IMR-90 (cell line): ENCODE results near the gene FNIP1. TPM values are rescaled to one million over a fixed set of nuclear protein-coding genes. Genes with fewer than 3 reads are reported as not detected.

ENCODE experiments used
- ATAC-seq: fragments of 200-7000 bp; cut with Tn5 transposase; 2 replicates; pipeline ENCODE4 v1.9.1; 2020; ENCODE audit warnings: low read depth, mild to moderate bottlenecking, moderate library complexity
- BruUV-seq: library from RNA; stranded (reverse); fragments of 400-500 nt; replicated peaks from 2 replicates; lab custom pipeline; 2021; lab: Mats Ljungman, UMichigan
- CTCF ChIA-PET: fragments of 300-600 bp; formaldehyde crosslinking; extraction: SDS; loops from one replicate; lab custom pipeline; 2021; ENCODE audit warnings: antibody characterized with exemption; lab: Yijun Ruan, JAX
- POLR2A ChIA-PET: fragments of 300-600 bp; sonication (Branson Sonifier 250); formaldehyde crosslinking; loops from one replicate; lab custom pipeline; 2022; ENCODE audit warnings: antibody characterized with exemption; ENCODE audit not compliant: unreplicated experiment; lab: Charles Lee
- DNase-seq: peaks from one replicate; pipeline ENCODE4 v3.0.0; 2013
- H2AFZ ChIP-seq: replicated peaks from 2 replicates; pipeline ENCODE3; 2013; ENCODE audit warnings: low read length, mild to moderate bottlenecking; ENCODE audit not compliant: poor library complexity
- H2AK5ac ChIP-seq: 2 replicates; pipeline ENCODE4 v1.6.1; 2013; ENCODE audit warnings: low read depth, low read length, inconsistent platforms
- H2AK9ac ChIP-seq: replicated peaks from 2 replicates; pipeline ENCODE3; 2013; ENCODE audit warnings: mild to moderate bottlenecking, low read depth, low read length, moderate library complexity; ENCODE audit not compliant: poor library complexity
- H2BK120ac ChIP-seq: 2 replicates; pipeline ENCODE4 v1.6.1; 2013; ENCODE audit warnings: low read depth, low read length, inconsistent platforms
- H2BK15ac ChIP-seq: 3 replicates; pipeline ENCODE4 v1.6.1; 2013; ENCODE audit warnings: low read depth, low read length, inconsistent platforms
- H2BK20ac ChIP-seq: 2 replicates; pipeline ENCODE4 v1.6.1; 2013; ENCODE audit warnings: low read depth, mild to moderate bottlenecking, inconsistent platforms, low read length, moderate library complexity
- H2BK5ac ChIP-seq: 2 replicates; pipeline ENCODE4 v1.6.1; 2013; ENCODE audit warnings: mild to moderate bottlenecking, low read depth, low read length, inconsistent platforms; ENCODE audit not compliant: poor library complexity, severe bottlenecking
- H3K14ac ChIP-seq: replicated peaks from 2 replicates; pipeline ENCODE4 v1.6.1; 2013; ENCODE audit warnings: low read depth, low read length, inconsistent platforms
- H3K18ac ChIP-seq: 2 replicates; pipeline ENCODE4 v1.6.1; 2013; ENCODE audit warnings: low read depth, low read length, control low read depth
- H3K23ac ChIP-seq: 2 replicates; pipeline ENCODE4 v1.6.1; 2013; ENCODE audit warnings: low read depth, low read length, inconsistent platforms
- H3K27ac ChIP-seq: 2 replicates; pipeline ENCODE4 v1.5.1; 2013; ENCODE audit warnings: mild to moderate bottlenecking, control low read depth, low read length; ENCODE audit not compliant: insufficient read depth
- H3K27me3 ChIP-seq: 2 replicates; pipeline ENCODE4 v1.6.1; 2013; ENCODE audit warnings: low read length; ENCODE audit not compliant: control insufficient read depth, insufficient read depth
- H3K36me3 ChIP-seq: 2 replicates; pipeline ENCODE4 v1.6.1; 2013; ENCODE audit warnings: low read length, mixed read lengths; ENCODE audit not compliant: control insufficient read depth, insufficient read depth
- H3K4ac ChIP-seq: 2 replicates; pipeline ENCODE4 v1.6.1; 2013; ENCODE audit warnings: low read depth, low read length, inconsistent platforms
- H3K4me1 ChIP-seq: 2 replicates; pipeline ENCODE4 v1.6.1; 2013; ENCODE audit warnings: low read length, mixed read lengths; ENCODE audit not compliant: control insufficient read depth, insufficient read depth
- H3K4me2 ChIP-seq: 2 replicates; pipeline ENCODE4 v1.6.1; 2013; ENCODE audit warnings: low read depth, mild to moderate bottlenecking, control low read depth, low read length, moderate library complexity
- H3K4me3 ChIP-seq: 2 replicates; pipeline ENCODE4 v1.5.1; 2013; ENCODE audit warnings: low read depth, mild to moderate bottlenecking, control low read depth, low read length, moderate library complexity; ENCODE audit not compliant: insufficient read depth
- H3K56ac ChIP-seq: 2 replicates; pipeline ENCODE4 v1.6.1; 2013; ENCODE audit warnings: low read length, inconsistent platforms; ENCODE audit not compliant: insufficient read depth; ENCODE audit errors: extremely low read depth
- H3K79me1 ChIP-seq, 2 experiments: 2 replicates each; pipeline ENCODE4 v1.6.1; 2013; ENCODE audit warnings: low read length in 2 of 2, inconsistent platforms in 1 of 2, low read depth in 1 of 2
- H3K9ac ChIP-seq: 2 replicates; pipeline ENCODE4 v1.6.1; 2013; ENCODE audit warnings: low read depth, low read length, control low read depth
- H3K9me1 ChIP-seq: 2 replicates; pipeline ENCODE4 v1.6.1; 2013; ENCODE audit warnings: low read length, inconsistent platforms; ENCODE audit not compliant: insufficient read depth
- H3K9me3 ChIP-seq: 2 replicates; pipeline ENCODE4 v1.6.1; 2013; ENCODE audit warnings: low read length; ENCODE audit not compliant: control insufficient read depth, insufficient read depth
- H4K20me1 ChIP-seq: 2 replicates; pipeline ENCODE4 v1.6.1; 2013; ENCODE audit warnings: low read length, inconsistent platforms; ENCODE audit not compliant: insufficient read depth
- H4K5ac ChIP-seq: 2 replicates; pipeline ENCODE4 v1.6.1; 2013; ENCODE audit warnings: mild to moderate bottlenecking, low read depth, low read length, control low read depth
- H4K8ac ChIP-seq, 2 experiments: 2 replicates each; pipeline ENCODE4 v1.6.1; 2013; ENCODE audit warnings: low read depth in 2 of 2, low read length in 2 of 2, control low read depth in 1 of 2, inconsistent platforms in 1 of 2
- H4K91ac ChIP-seq: 2 replicates; pipeline ENCODE4 v1.6.1; 2013; ENCODE audit warnings: low read depth, low read length, inconsistent platforms; ENCODE audit not compliant: insufficient read depth
- BHLHE40 ChIP-seq: fragments of 150-350 bp; IDR thresholded peaks from 2 replicates; pipeline ENCODE4 v1.6.1; 2016; ENCODE audit warnings: mild to moderate bottlenecking, low read depth, low read length
- CEBPB ChIP-seq: IDR thresholded peaks from 2 replicates; pipeline ENCODE4 v1.6.1; 2012; ENCODE audit warnings: low read depth, low read length, improper control_type of control experiment
- CTCF ChIP-seq: conservative IDR thresholded peaks from 2 replicates; pipeline ENCODE4 v1.5.1; 2012; ENCODE audit warnings: mild to moderate bottlenecking, low read depth, low read length, improper control_type of control experiment
- MAFK ChIP-seq: IDR thresholded peaks from 2 replicates; pipeline ENCODE4 v1.6.1; 2012; ENCODE audit warnings: low read depth, low read length, improper control_type of control experiment
- MXI1 ChIP-seq: IDR thresholded peaks from 2 replicates; pipeline ENCODE4 v1.6.1; 2012; ENCODE audit warnings: low read depth, mild to moderate bottlenecking, low read length, moderate library complexity, borderline replicate concordance
- NFE2L2 ChIP-seq: fragments of 150-350 bp; IDR thresholded peaks from 2 replicates; pipeline ENCODE4 v1.6.1; 2016; ENCODE audit warnings: low read depth, mild to moderate bottlenecking, low read length
- POLR2A ChIP-seq: IDR thresholded peaks from 2 replicates; pipeline ENCODE4 v1.6.1; 2012; ENCODE audit warnings: mild to moderate bottlenecking, low read depth, low read length
- RCOR1 ChIP-seq: IDR thresholded peaks from 2 replicates; pipeline ENCODE4 v1.6.1; 2012; ENCODE audit warnings: mild to moderate bottlenecking, low read length, improper control_type of control experiment; ENCODE audit not compliant: insufficient replicate concordance
- RFX5 ChIP-seq: IDR thresholded peaks from 2 replicates; pipeline ENCODE4 v1.8.0; 2012; ENCODE audit warnings: low read depth, mild to moderate bottlenecking, low read length, moderate library complexity
- WGBS, 2 experiments: methylation state at CpG; one replicate each; pipeline versions ENCODE4 v1.1.5 to v1.1.7; 2013; ENCODE audit warnings: missing lambda C conversion rate in 2 of 2; ENCODE audit not compliant: insufficient read length in 1 of 2; ENCODE audit errors: extremely low coverage in 2 of 2; 5-methylcytosine and 5-hydroxymethylcytosine counted together
- dilution Hi-C: fragments of 300-500 bp; cut with HindIII; formaldehyde crosslinking; loops from one replicate; pipeline ENCODE4 v1.14.3; 2018; ENCODE audit warnings: low sequenced_read_pairs; ENCODE audit not compliant: unreplicated experiment
- in situ Hi-C: fragments of 300-500 bp; cut with MboI; formaldehyde crosslinking; loops from 3 replicates; pipeline ENCODE4 v1.14.3; 2019; ENCODE audit warnings: low sequenced_read_pairs, inconsistent platforms, mixed read lengths
- intact Hi-C: fragments of 100-400 bp; cut with micrococcal nuclease; formaldehyde crosslinking; loops from 2 replicates; pipeline ENCODE4 v1.10.0; 2022
- polyA plus RNA-seq, 3 experiments: library from polyadenylated mRNA; depleted of rRNA; stranded (reverse); fragments of >200 nt; gene quantifications; 2 replicates each; pipeline ENCODE4 v1.2.3, GENCODE V29; 2012; ENCODE audit warnings: low replicate concordance in 1 of 3
- total RNA-seq: library from RNA; depleted of rRNA; stranded (reverse); fragments of >200 nt; gene quantifications from 2 replicates; pipeline ENCODE4 v1.2.3, GENCODE V29; 2012
- TF ChIP-seq, protein P1 (sequence below): fragments of 150-350 bp; IDR thresholded peaks from 2 replicates; pipeline ENCODE4 v1.6.1; 2017; ENCODE audit warnings: mild to moderate bottlenecking, antibody characterized with exemption, low read length, low read depth

The FNIP1 gene
- total and polyA plus RNA-seq, 2 of the 4 experiments (the other 2 are of a cell fraction), result 5.6 to 34.1 TPM

GRCh38 chr5:131684051-131684450 is 112.8 kb downstream of the FNIP1 start:
- H3K56ac ChIP-seq, result no peak overlapping the region
- H4K91ac ChIP-seq, result no peak overlapping the region
- H2AK5ac ChIP-seq, result no peak overlapping the region
- ATAC-seq, result no peak
- H3K27me3 ChIP-seq, result no peaks in the 10 kb centered on the region
- no peak overlapping the region for H3K9ac ChIP-seq
- H3K14ac ChIP-seq, result no peak overlapping the region
- dilution Hi-C loops (no loop called here), in situ Hi-C loops (no loop called here), intact Hi-C loops (no loop called here)
- peaks cover 7% of the 10 kb centered on the region; the same call in 1 of the 2 replicates for H3K36me3 ChIP-seq
- H3K27ac ChIP-seq, result no peak overlapping the region; the same call in 1 of the 2 replicates
- WGBS, 2 experiments, result no CpG with 5 or more reads among the region's 1 CpG
- ChIA-PET POLR2A (no interaction called here), CTCF (no interaction called here)
- H3K4ac ChIP-seq, result no peak overlapping the region
- H3K18ac ChIP-seq, result no peak overlapping the region
- no peak overlapping the region for H2AFZ ChIP-seq
- H4K5ac ChIP-seq, result no peak overlapping the region
- no peak overlapping the region for H2BK15ac ChIP-seq
- BruUV-seq, result no TSS peak
- H3K23ac ChIP-seq, result no peak overlapping the region
- H3K79me1 ChIP-seq, result peaks cover 10 to 47% of the 10 kb centered on the region in 2 experiments; a peak in 3 of 4 replicates
- H3K4me1 ChIP-seq, result peaks cover 4% of the 10 kb centered on the region; the same call in 1 of the 2 replicates
- TF ChIP-seq MAFK (no peak), POLR2A (no peak), CEBPB (no peak), RFX5 (no peak), CTCF (no peak), NFE2L2 (no peak), BHLHE40 (no peak), RCOR1 (no peak), MXI1 (no peak)
- TF ChIP-seq, protein P1, sequence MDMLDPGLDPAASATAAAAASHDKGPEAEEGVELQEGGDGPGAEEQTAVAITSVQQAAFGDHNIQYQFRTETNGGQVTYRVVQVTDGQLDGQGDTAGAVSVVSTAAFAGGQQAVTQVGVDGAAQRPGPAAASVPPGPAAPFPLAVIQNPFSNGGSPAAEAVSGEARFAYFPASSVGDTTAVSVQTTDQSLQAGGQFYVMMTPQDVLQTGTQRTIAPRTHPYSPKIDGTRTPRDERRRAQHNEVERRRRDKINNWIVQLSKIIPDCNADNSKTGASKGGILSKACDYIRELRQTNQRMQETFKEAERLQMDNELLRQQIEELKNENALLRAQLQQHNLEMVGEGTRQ, result no peak
- H2BK5ac ChIP-seq, result no peak overlapping the region
- no peaks in the 10 kb centered on the region for H4K20me1 ChIP-seq
- H2BK20ac ChIP-seq, result no peak overlapping the region
- no peak overlapping the region for H3K4me3 ChIP-seq
- H2BK120ac ChIP-seq, result no peak overlapping the region
- H3K9me1 ChIP-seq, result peaks cover 5% of the 10 kb centered on the region; the same call in 1 of the 2 replicates
- no peaks in the 10 kb centered on the region for H3K9me3 ChIP-seq
- peak; percentile 7 for DNase-seq
- no peak overlapping the region for H4K8ac ChIP-seq
- no peak overlapping the region for H2AK9ac ChIP-seq
- no peak overlapping the region for H3K4me2 ChIP-seq
